Measurements from ENCODE around the gene ARHGAP22. TPM values are rescaled to one million over a fixed set of nuclear protein-coding genes. Genes with fewer than 3 reads are reported as not detected.

ARHGAP22 gene
- total RNA-seq, 3 donors from 2014 or later, result 2.6 to 8.2 (median 4.8) TPM

DNA sequence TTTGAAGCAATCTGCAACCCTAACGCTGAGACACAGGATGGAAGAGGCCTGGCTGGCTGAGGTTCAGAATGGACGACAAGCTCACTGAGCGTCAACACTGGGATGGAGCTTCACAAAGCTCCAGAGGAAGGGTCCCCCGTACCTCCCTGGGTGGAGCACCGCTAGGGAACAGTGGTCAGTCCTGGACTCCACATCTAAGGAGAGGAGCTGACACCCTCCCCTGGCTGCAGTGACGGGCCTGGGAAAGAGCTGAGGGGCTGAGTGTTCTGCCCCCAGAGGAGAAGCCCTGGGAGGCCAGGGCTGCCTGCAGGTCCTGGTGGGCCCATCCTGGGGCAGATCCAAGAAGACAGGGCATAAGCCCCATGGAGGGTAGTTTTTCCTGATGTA is 146.2 kb downstream of the ARHGAP22 start:
- no peaks in the 10 kb centered on the region for H3K27me3 ChIP-seq
- no peaks in the 10 kb centered on the region for H3K9me3 ChIP-seq
- no peak overlapping the region for H3K27ac ChIP-seq
- intact Hi-C loops (cut with DNase I; ENCODE audit: low total_unique reads), result no loop called here
- H3K36me3 ChIP-seq, result no peaks in the 10 kb centered on the region
- no peaks in the 10 kb centered on the region for H3K4me1 ChIP-seq
- DNase-seq (ENCODE audit: low spot score in 2 of 2), result peak in 1 of 2 donors; percentile 17
- TF ChIP-seq POLR2AphosphoS5 (IDR thresholded peaks at IDR 0.05), result no peak
- TF ChIP-seq POLR2A (IDR thresholded peaks at IDR 0.05), result no peak
- TF ChIP-seq, protein P1, sequence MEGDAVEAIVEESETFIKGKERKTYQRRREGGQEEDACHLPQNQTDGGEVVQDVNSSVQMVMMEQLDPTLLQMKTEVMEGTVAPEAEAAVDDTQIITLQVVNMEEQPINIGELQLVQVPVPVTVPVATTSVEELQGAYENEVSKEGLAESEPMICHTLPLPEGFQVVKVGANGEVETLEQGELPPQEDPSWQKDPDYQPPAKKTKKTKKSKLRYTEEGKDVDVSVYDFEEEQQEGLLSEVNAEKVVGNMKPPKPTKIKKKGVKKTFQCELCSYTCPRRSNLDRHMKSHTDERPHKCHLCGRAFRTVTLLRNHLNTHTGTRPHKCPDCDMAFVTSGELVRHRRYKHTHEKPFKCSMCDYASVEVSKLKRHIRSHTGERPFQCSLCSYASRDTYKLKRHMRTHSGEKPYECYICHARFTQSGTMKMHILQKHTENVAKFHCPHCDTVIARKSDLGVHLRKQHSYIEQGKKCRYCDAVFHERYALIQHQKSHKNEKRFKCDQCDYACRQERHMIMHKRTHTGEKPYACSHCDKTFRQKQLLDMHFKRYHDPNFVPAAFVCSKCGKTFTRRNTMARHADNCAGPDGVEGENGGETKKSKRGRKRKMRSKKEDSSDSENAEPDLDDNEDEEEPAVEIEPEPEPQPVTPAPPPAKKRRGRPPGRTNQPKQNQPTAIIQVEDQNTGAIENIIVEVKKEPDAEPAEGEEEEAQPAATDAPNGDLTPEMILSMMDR (IDR thresholded peaks at IDR 0.05), result no peak
- no peak overlapping the region for H3K4me3 ChIP-seq

DNA sequence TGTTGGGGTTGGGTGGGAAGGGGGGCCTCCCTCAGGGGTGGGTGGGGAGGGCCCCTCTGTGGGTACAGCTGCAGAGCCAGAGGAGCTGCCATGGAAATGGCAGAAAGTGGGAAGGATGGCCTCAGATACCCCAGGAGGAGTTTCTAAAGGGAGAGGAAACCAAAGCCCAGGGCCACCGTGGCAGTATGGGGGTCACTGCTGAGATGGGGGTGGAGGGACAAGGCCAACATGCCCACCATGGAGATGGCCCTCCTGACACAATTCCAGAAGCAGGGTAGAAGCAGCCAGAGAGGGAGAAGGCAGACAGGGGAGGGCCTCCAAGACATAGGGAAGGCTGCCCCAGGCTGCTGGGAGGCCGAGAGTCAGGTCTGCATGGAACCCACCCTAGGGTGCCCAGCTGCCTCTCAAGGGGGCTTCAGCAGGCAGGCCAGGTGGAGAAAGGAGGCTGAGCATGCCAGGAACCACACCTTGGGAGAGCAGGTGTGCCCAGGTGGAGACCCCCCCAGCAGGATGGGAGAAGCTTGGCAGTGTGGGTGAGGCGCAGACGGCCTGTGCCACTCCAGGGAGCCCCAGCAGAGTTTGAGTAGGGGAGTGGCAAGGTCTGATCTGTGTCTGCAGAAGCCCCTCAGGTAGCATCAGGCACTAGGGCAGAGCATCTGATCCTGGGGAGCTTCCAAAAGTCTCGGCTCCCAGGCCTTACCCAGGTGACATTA is 146.8 kb downstream of the ARHGAP22 start:
- no peak overlapping the region for H3K27ac ChIP-seq
- no peaks in the 10 kb centered on the region for H3K4me1 ChIP-seq
- no peaks in the 10 kb centered on the region for H3K27me3 ChIP-seq
- H3K9me3 ChIP-seq, result no peaks in the 10 kb centered on the region
- no peak overlapping the region for H3K4me3 ChIP-seq
- peak; percentile 12 to 31 for DNase-seq (ENCODE audit: low spot score in 2 of 2)
- TF ChIP-seq POLR2A (IDR thresholded peaks at IDR 0.05), result no peak
- no peak for TF ChIP-seq POLR2AphosphoS5 (IDR thresholded peaks at IDR 0.05)
- TF ChIP-seq, protein P1 (IDR thresholded peaks at IDR 0.05), result no peak
- intact Hi-C loops (cut with DNase I; ENCODE audit: low total_unique reads), result no loop called here
- no peaks in the 10 kb centered on the region for H3K36me3 ChIP-seq

DNA sequence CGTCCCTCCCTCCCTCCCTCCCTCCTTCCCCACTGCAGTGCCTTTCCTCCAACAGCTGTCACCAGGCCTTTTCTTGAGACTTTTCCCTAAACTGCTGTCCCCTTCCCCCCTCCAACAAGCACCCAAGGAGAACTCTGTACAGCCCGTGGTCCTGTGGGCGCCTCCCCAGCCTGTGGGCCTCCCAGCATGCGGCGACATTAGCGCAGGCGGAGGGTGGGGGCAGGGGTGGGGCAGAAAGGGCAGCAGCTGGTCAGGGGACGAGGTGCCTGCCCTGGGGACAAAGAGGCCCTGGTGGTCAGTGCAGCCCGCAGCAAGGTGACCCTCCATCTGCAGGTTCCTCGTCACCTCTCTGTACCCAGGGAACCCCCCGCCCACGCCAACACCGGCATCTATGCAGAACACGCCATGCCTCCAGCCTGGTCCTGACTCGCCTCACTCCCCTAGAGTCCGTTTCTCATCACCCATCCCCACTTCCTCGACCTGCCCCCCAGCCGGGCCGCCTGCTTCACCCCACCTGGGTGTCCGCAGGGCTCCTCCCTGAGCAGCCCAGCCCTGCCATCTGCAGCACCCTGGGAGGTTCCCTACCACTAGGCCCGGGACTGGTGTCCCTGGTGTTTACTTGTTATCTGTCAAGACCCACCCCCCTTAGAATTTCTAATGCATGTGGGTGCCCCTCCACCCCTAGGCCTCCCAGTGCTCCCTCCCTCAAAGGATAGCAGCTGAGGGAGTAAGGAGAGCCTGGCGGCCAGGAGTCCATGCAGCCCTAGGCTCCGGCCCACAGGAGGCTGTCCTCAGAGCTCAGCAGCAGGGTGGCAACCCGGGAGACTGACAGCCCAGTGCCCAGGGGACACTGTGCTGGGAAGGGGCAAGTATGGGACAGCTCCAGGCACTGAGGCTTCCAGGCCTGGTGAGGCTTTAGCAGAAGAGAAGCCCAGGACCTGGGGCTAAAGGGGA is 147.8 kb downstream of the ARHGAP22 start:
- Histone ChIP-seq H3K27ac (no peak overlapping the region), H3K9me3 (no peaks in the 10 kb centered on the region), H3K27me3 (no peaks in the 10 kb centered on the region), H3K36me3 (no peaks in the 10 kb centered on the region), H3K4me3 (no peak overlapping the region), H3K4me1 (no peaks in the 10 kb centered on the region)
- TF ChIP-seq POLR2AphosphoS5 (IDR thresholded peaks at IDR 0.05), result no peak
- TF ChIP-seq POLR2A (IDR thresholded peaks at IDR 0.05), result no peak
- TF ChIP-seq, protein P1 (IDR thresholded peaks at IDR 0.05), result no peak
- DNase-seq (ENCODE audit: low spot score in 2 of 2), result peak; percentile 7 to 46
- intact Hi-C loops (cut with DNase I; ENCODE audit: low total_unique reads), result no loop called here

DNA sequence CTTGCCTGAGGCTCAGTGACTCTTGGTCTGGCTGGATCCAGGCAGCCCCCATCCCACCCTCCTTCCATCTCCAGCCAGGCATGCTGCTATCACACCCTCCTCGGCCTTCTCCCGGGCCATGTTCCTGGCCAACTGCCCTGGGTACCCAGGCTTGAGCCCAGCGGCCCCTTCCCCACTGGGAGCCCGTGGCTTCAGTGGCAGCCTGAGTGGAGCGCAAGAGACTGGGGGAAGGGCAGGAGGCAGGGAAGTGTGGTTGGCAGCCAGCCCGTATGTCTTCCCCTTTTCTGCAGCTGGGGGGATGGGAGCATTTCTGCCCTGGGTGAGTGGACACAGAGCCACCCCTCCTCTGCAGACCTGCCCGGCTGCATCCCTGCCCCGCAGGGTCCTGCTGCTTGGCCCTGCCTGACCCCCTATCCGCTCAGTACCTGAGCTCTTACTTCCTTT is 148.5 kb downstream of the ARHGAP22 start:
- Histone ChIP-seq H3K9me3 (no peaks in the 10 kb centered on the region), H3K27me3 (no peaks in the 10 kb centered on the region), H3K27ac (no peak overlapping the region), H3K4me3 (no peak overlapping the region), H3K4me1 (no peaks in the 10 kb centered on the region), H3K36me3 (no peaks in the 10 kb centered on the region)
- intact Hi-C loops (cut with DNase I; ENCODE audit: low total_unique reads), result no loop called here
- TF ChIP-seq, protein P1 (IDR thresholded peaks at IDR 0.05), result no peak
- peak; percentile 14 to 34 for DNase-seq (ENCODE audit: low spot score in 2 of 2)
